OCI-LY3 (cell line): ENCODE data around the gene MEOX1.

Experiments
- H2AFZ ChIP-seq: fragments of 200-600, 300-600 bp; shearing (Covaris generic); 2 replicates; pipeline ENCODE4 v1.6.0; 2014; ENCODE audit warnings: antibody characterized with exemption, low read depth, low read length
- H3K27ac ChIP-seq: fragments of 200-600, 300-600 bp; sonication (generic); 2 replicates; pipeline ENCODE4 v1.5.1; 2014; ENCODE audit warnings: mild to moderate bottlenecking, low read length, moderate library complexity, mixed read lengths
- H3K27me3 ChIP-seq: fragments of 200-600, 300-600 bp; sonication (generic); 2 replicates; pipeline ENCODE4 v1.6.1; 2014; ENCODE audit warnings: low read depth, low read length, mixed read lengths
- H3K36me3 ChIP-seq: fragments of 200-600, 300-600 bp; sonication (generic); replicated peaks from 2 replicates; pipeline ENCODE3; 2014; ENCODE audit warnings: low read depth, low read length, mixed read lengths
- H3K4me1 ChIP-seq: fragments of 300-600, 200-600 bp; sonication (generic); 2 replicates; pipeline ENCODE4 v1.6.1; 2014; ENCODE audit warnings: low read length, mixed read lengths
- H3K4me2 ChIP-seq: fragments of 200-600, 300-600 bp; sonication (generic); 2 replicates; pipeline ENCODE4 v1.6.1; 2014; ENCODE audit warnings: low read length, mixed read lengths
- H3K4me3 ChIP-seq: fragments of 300-600, 200-600 bp; sonication (generic); 2 replicates; pipeline ENCODE4 v1.5.1; 2014; ENCODE audit warnings: antibody characterized with exemption, mild to moderate bottlenecking, low read length, moderate library complexity
- H3K79me2 ChIP-seq: fragments of 300-600, 200-600 bp; shearing (Covaris generic); 2 replicates; pipeline ENCODE4 v1.6.1; 2014; ENCODE audit warnings: mild to moderate bottlenecking, low read length, mixed read lengths
- H3K9ac ChIP-seq: fragments of 300-600, 200-600 bp; shearing (Covaris generic); 2 replicates; pipeline ENCODE4 v1.6.0; 2014; ENCODE audit warnings: mild to moderate bottlenecking, low read length, moderate library complexity
- H3K9me3 ChIP-seq: fragments of 200-600, 300-600 bp; shearing (Covaris generic); 2 replicates; pipeline ENCODE4 v1.6.1; 2014; ENCODE audit warnings: low read length, mixed read lengths; ENCODE audit not compliant: insufficient read depth
- H4K20me1 ChIP-seq: fragments of 200-600, 300-600 bp; sonication (generic); 2 replicates; pipeline ENCODE4 v1.6.1; 2016; ENCODE audit warnings: low read length, mixed read lengths; ENCODE audit not compliant: insufficient read depth
- CTCF ChIP-seq: fragments of 200-600, 300-600 bp; sonication (generic); IDR thresholded peaks from 2 replicates; pipeline ENCODE4 v1.5.1; 2014; ENCODE audit warnings: antibody characterized with exemption, low read length, low read depth
- EZH2phosphoT487 ChIP-seq: fragments of 200-600 bp; shearing (Covaris generic); IDR thresholded peaks from 2 replicates; pipeline ENCODE4 v1.6.1; 2018; ENCODE audit warnings: antibody characterized with exemption, mixed run types, low read depth

Gene MEOX1

GRCh38 chr17:43641416-43641815, 20.3 kb downstream of the MEOX1 start:
- Histone ChIP-seq H3K27me3 (no peaks in the 10 kb centered on the region; the same call in 1 of the 2 replicates), H3K4me3 (no peak overlapping the region), H4K20me1 (no peaks in the 10 kb centered on the region), H3K27ac (no peak overlapping the region), H3K79me2 (no peaks in the 10 kb centered on the region), H3K4me2 (no peak overlapping the region), H3K9me3 (no peaks in the 10 kb centered on the region), H3K4me1 (no peaks in the 10 kb centered on the region), H3K36me3 (no peaks in the 10 kb centered on the region), H3K9ac (no peak overlapping the region), H2AFZ (no peak overlapping the region)
- no peak for TF ChIP-seq CTCF
- no peak for TF ChIP-seq EZH2phosphoT487

- H3K9me3 ChIP-seq, result no peaks in the 10 kb centered on the region
- no peak overlapping the region for H3K9ac ChIP-seq
- no peak overlapping the region for H3K27ac ChIP-seq
- no peaks in the 10 kb centered on the region for H4K20me1 ChIP-seq
- TF ChIP-seq EZH2phosphoT487 (no peak), CTCF (no peak)
- no peaks in the 10 kb centered on the region for H3K79me2 ChIP-seq
- H3K36me3 ChIP-seq, result no peaks in the 10 kb centered on the region
- H2AFZ ChIP-seq, result no peak overlapping the region
- H3K27me3 ChIP-seq, result no peaks in the 10 kb centered on the region; the same call in 1 of the 2 replicates
- H3K4me3 ChIP-seq, result no peak overlapping the region
- no peak overlapping the region for H3K4me2 ChIP-seq
- H3K4me1 ChIP-seq, result no peaks in the 10 kb centered on the region
Observed at GRCh38 chr17:43640491-43641252, 21.1 kb downstream of the MEOX1 start.

- Histone ChIP-seq H3K4me2 (no peak overlapping the region), H4K20me1 (no peaks in the 10 kb centered on the region), H3K4me3 (no peak overlapping the region), H3K27ac (no peak overlapping the region), H3K79me2 (no peaks in the 10 kb centered on the region), H3K36me3 (no peaks in the 10 kb centered on the region), H3K27me3 (no peaks in the 10 kb centered on the region; the same call in 1 of the 2 replicates), H3K9ac (no peak overlapping the region), H3K4me1 (no peaks in the 10 kb centered on the region), H2AFZ (no peak overlapping the region), H3K9me3 (no peaks in the 10 kb centered on the region)
- no peak for TF ChIP-seq EZH2phosphoT487
- no peak for TF ChIP-seq CTCF
Observed at GRCh38 chr17:43637563-43638323, 24.0 kb downstream of the MEOX1 start.

- H3K36me3 ChIP-seq, result no peaks in the 10 kb centered on the region
- H2AFZ ChIP-seq, result no peak overlapping the region
- no peaks in the 10 kb centered on the region for H3K9me3 ChIP-seq
- H3K79me2 ChIP-seq, result no peaks in the 10 kb centered on the region
- no peaks in the 10 kb centered on the region; the same call in 1 of the 2 replicates for H3K27me3 ChIP-seq
- H3K4me2 ChIP-seq, result no peak overlapping the region
- no peak overlapping the region for H3K9ac ChIP-seq
- no peaks in the 10 kb centered on the region for H4K20me1 ChIP-seq
- H3K4me1 ChIP-seq, result no peaks in the 10 kb centered on the region
- H3K4me3 ChIP-seq, result no peak overlapping the region
- no peak overlapping the region for H3K27ac ChIP-seq
- TF ChIP-seq EZH2phosphoT487 (no peak), CTCF (no peak)
Observed at GRCh38 chr17:43636426-43636825, 25.3 kb downstream of the MEOX1 start.
